Smooth muscle cell of the brain vasculature (primary cell): ENCODE measurements around the gene WDR88.
"Not testable (repeated sequence)": the region's sequence is repeated elsewhere in the genome, so short reads cannot be mapped to it uniquely, and the experiment has no call there.

ENCODE experiments used
- DNase-seq: peaks from one replicate; pipeline ENCODE4 v3.0.0-alpha.2; 2012; ENCODE audit warnings: low read depth, low spot score

The WDR88 gene

GRCh38 chr19:33210266-33210940 is 78.5 kb downstream of the WDR88 start:
- no peak for DNase-seq

DNA sequence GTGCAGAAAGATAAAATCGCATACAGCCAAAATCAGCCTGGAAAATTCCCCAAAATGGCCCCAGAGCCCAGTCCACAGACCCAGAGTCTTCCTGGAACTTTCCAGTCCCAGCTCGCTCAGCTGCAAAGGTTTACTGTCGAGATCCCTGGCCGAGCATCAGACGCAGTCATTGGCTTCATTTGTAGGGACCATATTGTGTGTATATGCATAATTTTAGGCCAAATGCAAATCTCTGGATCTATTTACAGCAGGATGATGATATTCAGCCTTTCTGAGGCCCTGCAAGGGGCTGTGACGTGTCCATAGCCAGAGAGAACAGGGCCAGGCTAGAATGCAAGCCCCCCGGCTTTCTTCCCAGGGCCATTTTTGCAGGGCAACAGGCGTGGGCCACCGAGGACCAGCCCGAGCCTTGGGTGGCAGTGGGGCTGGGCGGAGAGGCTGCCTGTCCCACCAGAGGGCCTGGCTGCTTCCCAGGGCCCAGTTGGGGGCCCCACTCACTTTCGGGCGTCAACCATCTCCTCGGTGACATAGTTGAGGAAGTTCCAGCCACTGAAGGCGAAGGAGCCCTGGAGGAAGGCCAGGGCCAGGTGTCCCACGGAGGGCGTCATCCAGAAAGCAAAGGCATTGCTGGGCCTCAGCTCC is 80.0 kb downstream of the WDR88 start:
- DNase-seq: no peak

- DNase-seq: no peak
Observed at GRCh38 chr19:33212436-33213172, 80.7 kb downstream of the WDR88 start.

DNA sequence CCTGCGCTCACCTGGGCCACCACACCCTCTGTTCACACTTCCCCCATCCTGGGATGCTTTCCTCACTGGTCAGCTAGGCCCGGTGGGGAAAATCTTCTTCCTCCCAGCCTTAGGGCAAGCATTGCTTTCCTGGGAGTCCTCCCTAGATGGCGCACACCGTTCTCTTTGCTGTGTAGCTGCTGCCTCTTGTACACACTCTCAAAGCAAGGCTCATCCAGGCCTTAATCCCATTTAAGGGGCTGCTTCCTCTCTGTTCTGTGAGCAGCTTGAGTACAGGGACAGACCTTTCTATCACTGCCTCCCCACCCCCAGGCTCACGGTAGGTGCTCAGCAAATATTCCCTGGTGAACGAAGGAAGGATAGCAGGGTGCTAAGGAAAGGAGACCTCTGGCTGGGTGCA is 82.7 kb downstream of the WDR88 start:
- DNase-seq: no peak

DNA sequence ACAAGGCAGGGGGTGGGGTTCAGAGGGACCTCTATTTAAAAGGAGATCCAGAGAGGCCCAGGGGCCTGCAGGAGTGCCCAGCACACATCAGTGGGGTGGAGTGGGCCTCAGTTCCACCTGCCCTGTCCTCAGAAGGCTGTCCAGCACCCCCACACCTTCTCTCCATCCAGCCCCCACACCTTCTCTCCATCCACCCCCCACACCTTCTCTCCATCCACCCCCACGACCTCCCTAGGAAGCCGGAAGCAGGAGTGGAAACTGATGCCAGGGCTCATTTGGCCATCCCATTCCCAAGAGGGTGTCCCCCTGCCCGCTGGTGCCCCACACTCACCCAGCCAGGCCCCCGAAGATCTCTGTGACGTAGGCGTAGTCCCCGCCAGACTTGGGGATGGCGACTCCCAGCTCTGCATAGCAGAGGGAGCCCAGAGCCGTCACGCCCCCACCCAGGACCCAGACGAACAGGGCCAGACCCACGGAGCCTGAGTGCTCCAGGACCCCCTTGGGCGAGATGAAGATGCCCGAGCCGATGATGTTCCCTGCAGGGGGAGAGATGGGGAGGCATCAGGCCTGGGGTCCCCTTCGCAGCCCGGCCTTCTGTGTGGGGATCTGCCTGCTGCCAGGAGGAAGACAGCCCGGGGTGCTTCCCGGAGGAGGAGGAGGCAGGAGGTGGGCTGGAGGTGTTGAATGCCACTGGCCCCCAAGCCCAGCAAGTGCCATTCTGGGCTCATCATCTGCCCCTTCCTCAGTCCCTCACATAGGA is 83.7 kb downstream of the WDR88 start:
- DNase-seq: no peak

DNA sequence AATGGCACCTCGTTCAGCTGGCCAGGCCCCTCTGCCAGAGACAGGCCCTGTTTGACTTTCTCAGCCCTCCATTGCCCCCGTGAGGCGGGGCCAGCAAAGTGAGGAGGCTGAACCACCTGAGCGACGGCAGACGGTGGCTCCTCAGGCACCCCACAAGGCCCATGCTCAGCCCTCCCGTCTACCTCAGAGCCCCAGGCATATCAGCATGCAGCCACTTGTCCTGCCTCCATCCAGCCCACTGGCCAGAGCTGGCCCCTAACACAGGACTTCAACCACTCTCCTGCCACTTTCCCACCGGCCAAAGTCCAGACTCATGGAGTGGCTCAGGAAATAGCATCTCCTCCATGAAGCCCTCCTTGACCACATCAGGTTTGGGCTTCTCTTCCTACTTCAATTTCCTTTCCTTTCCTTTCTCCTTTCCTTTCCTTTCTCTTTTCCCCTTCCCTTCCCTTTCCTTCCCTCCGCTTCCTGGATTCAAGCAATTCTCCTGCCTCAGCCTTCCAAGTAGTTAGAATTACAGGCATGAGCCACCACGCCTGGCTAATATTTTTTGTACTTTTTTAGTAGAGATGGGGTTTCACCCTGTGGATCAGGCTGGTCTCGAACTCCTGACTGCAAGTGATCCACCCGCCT is 84.4 kb downstream of the WDR88 start:
- DNase-seq: no peak

DNA sequence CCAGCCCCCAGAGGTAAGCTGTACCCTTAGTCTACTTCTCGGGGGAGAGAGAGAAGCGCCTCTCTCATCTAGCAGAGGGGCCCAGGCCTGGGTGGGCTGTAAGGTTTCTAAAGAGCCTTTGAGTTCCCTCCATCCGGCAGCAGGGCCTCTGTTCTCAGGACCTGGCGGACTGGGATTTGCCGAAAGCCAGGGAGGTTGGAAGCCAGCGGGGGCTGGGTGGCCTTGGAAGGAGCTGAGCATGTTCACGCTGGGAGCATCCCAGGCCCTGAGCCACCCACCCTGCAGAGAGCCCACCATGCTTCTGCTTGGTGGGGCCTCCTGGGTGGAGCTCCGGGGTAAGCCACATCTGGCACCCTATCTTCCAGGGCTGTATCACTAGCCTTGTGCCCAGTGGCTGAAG is 86.0 kb downstream of the WDR88 start:
- DNase-seq: no peak

GRCh38 chr19:33219261-33219815 is 87.4 kb downstream of the WDR88 start:
- no peak for DNase-seq

DNA sequence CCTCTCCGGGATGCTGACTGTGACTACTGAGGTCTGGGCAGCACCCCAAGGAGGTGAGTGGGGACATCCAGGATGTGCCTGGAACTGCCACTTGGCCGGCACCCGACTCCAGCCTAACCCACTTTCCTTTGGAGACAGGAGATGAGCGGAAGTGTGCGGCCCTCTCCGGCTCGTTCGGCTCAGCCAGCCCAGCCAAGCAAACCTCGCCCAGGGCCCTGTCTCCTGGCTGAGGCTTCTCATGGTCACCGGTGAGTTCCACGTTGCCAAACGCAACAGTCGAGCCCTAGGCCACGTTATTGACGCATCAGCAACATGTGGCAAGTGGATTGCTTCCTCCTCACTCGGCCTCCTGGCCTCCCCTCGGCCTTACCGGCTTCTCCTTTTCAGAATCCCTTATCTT is 88.2 kb downstream of the WDR88 start:
- DNase-seq: no peak

DNA sequence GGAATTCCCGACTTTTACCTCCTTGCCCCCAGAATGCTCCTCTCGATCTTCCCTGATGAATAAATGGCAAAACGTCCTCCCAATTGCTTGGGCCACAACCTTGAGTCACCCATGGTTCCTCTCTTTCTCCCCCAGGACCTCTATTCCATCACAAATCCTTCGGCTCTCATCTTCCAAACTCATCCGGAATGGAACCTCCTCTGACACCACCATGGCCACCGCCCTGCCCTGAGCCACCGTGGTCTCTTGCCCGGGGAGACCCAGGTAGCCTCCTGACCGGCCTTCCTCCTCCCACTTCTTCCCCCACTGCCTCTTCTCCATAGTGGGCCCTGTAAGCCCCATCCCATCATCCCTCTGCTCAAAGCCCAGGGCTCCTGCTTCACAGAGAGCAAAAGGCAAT is 88.8 kb downstream of the WDR88 start:
- no peak for DNase-seq

DNA sequence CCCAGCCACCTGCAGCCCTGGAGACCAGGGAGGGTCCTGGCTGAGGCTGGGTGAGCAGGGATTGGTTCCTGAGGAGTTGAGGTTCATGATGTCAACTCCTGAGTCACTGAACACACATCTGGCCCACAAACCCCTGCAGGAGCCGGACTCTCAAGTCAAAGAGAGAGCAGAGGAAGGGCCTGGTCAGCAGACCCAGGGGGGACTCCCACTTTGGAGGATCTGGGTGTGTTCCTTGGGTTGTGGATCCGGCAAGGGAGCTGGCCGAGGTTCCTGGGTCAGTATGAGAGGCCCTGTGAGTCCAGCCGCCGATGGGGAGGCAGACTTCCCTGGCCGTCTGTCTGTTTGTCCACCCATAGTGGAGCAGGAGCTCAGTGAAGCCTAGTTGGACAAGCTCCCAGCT is 89.7 kb downstream of the WDR88 start:
- DNase-seq: no peak

GRCh38 chr19:33222255-33222654 is 90.3 kb downstream of the WDR88 start:
- not testable (repeated sequence) for DNase-seq

GRCh38 chr19:33224694-33225457 is 93.0 kb downstream of the WDR88 start:
- DNase-seq: no peak
